Fibroblast of skin of left quadriceps (primary cell): ENCODE measurements around the gene NUP54.

Source experiments
- DNase-seq, 2 experiments: peaks; one replicate each; pipeline ENCODE4 v3.0.0-alpha.2; 2013; ENCODE audit warnings: low read depth in 2 of 2

The NUP54 gene

GRCh38 chr4:76148142-76148865 lies at the start of gene NUP54:
Gene NUP54 (minus strand): TSS chr4:76148397. CDS start chr4:76148374, 23 bp downstream.
- DNase-seq = peak; percentile 87

GRCh38 chr4:76197031-76197743 lies 49.0 kb upstream of the NUP54 start:
- DNase-seq = no peak

GRCh38 chr4:76196376-76196775 lies 48.2 kb upstream of the NUP54 start:
- no peak for DNase-seq

- no peak for DNase-seq
Measured at GRCh38 chr4:76195326-76195725, 47.1 kb upstream of the NUP54 start.

GRCh38 chr4:76194325-76194724 lies 46.1 kb upstream of the NUP54 start:
- DNase-seq = peak; percentile 81 to 83

GRCh38 chr4:76192236-76192635 lies 44.0 kb upstream of the NUP54 start:
- DNase-seq = no peak

GRCh38 chr4:76188557-76188956 lies 40.4 kb upstream of the NUP54 start:
- no peak for DNase-seq

GRCh38 chr4:76188149-76188548 lies 40.0 kb upstream of the NUP54 start:
- no peak for DNase-seq

GRCh38 chr4:76187152-76187551 lies 39.0 kb upstream of the NUP54 start:
- DNase-seq = no peak

GRCh38 chr4:76182463-76182862 lies 34.3 kb upstream of the NUP54 start:
- no peak for DNase-seq

- peak; percentile 33 to 46 for DNase-seq
Measured at GRCh38 chr4:76179398-76180318, 31.5 kb upstream of the NUP54 start.

GRCh38 chr4:76178296-76178695 lies 30.1 kb upstream of the NUP54 start:
- no peak for DNase-seq

- DNase-seq = no peak
Measured at GRCh38 chr4:76177709-76178108, 29.5 kb upstream of the NUP54 start.

- no peak for DNase-seq
Measured at GRCh38 chr4:76175336-76175735, 27.1 kb upstream of the NUP54 start.

GRCh38 chr4:76174216-76174615 lies 26.0 kb upstream of the NUP54 start:
- DNase-seq = no peak

- no peak for DNase-seq
Measured at GRCh38 chr4:76168688-76169087, 20.5 kb upstream of the NUP54 start.

- no peak for DNase-seq
Measured at GRCh38 chr4:76166480-76166879, 18.3 kb upstream of the NUP54 start.

GRCh38 chr4:76160355-76160754 lies 12.2 kb upstream of the NUP54 start:
- DNase-seq = no peak

GRCh38 chr4:76156635-76157034 lies 8.4 kb upstream of the NUP54 start:
- DNase-seq = no peak

GRCh38 chr4:76155979-76156378 lies 7.8 kb upstream of the NUP54 start:
- DNase-seq = no peak

- no peak for DNase-seq
Measured at GRCh38 chr4:76153356-76153755, 5.2 kb upstream of the NUP54 start.

GRCh38 chr4:76147454-76148141 lies 599 bp downstream of the NUP54 start:
- DNase-seq = peak; percentile 45 to 54
